ENCODE measurements around the gene TFEB.
A peak's percentile ranks its signal among the peaks of the same experiment; 100 is the strongest.

TFEB gene

DNA sequence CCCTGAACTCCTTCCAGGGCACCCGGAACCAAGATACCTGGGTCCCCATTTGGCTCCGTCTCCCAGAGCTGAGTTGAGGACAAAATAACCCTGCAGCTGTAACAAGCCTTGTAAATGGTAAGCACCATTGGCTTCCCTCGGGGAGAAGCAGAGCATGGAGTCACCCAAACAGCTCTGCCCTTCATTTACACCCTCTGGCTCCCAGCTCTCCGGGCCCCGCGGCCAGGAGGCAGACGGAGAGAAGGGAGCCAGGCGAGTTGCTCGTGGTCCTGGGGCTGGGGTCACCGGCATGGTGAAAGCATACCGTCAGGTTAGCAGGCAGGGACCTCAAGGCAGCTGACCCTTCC is 2.1 kb downstream of the TFEB start:
- Histone ChIP-seq H3K36me3 (ENCODE audit: insufficient read depth, low read length) (no peaks in the 10 kb centered on the region), H3K4me1 (ENCODE audit: control insufficient read depth, insufficient read depth, low read length) (peaks cover 25% of the 10 kb centered on the region), H3K27me3 (ENCODE audit: control insufficient read depth, insufficient read depth, low read length) (peaks cover 4% of the 10 kb centered on the region), H3K9ac (ENCODE audit: low read depth, low read length) (no peak overlapping the region), H3K4me3 (ENCODE audit: low read length) (peak overlapping the region; percentile 74), H3K9me3 (replicated peaks; ENCODE audit: low read length) (no peaks in the 10 kb centered on the region), H3K4me2 (ENCODE audit: low read length) (peak overlapping the region; percentile 90)

DNA sequence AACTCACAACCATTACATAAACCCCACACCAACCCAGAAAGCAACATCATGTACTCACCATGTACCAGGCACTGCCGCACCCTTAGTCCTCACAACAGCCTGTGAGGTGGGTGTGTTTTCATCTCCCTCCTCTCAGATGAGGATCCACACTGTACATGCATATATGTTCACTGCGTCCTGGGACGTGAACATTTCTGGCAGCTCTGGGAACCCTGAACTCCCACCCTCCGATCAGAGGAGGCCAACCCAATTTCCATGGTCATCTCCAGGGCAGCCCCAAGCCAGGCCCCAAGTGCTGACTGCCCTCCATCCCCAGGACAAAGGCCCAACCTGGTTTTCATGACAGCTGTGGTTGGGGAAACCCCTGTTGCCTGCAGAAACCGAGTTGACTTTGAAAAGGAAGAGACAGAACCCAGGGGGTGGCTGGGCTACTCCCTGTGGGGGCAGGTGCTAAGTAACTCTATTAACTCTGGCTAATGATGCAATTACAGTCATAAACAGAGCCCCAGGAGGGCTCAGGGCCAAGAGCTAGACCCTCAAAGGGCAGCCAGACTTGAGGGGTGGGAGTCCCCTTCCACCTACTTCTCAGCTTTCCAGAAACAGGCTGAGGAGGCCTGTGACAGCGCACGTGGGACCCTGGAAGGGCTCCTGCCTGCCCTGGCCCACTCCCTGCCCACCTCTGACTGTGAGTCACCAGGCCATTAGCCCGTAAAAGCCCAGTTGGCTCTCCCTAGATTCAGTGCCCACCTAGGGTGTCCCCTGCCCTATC is 2.6 kb downstream of the TFEB start:
- H3K4me1 ChIP-seq (ENCODE audit: control insufficient read depth, insufficient read depth, low read length): peaks cover 25% of the 10 kb centered on the region
- no peak overlapping the region for H3K9ac ChIP-seq (ENCODE audit: low read depth, low read length)
- H3K4me3 ChIP-seq (ENCODE audit: low read length): peak overlapping the region; percentile 74
- H3K36me3 ChIP-seq (ENCODE audit: insufficient read depth, low read length): no peaks in the 10 kb centered on the region
- peaks cover 4% of the 10 kb centered on the region for H3K27me3 ChIP-seq (ENCODE audit: control insufficient read depth, insufficient read depth, low read length)
- H3K9me3 ChIP-seq (replicated peaks; ENCODE audit: low read length): no peaks in the 10 kb centered on the region
- H3K4me2 ChIP-seq (ENCODE audit: low read length): peak overlapping the region; percentile 90

DNA sequence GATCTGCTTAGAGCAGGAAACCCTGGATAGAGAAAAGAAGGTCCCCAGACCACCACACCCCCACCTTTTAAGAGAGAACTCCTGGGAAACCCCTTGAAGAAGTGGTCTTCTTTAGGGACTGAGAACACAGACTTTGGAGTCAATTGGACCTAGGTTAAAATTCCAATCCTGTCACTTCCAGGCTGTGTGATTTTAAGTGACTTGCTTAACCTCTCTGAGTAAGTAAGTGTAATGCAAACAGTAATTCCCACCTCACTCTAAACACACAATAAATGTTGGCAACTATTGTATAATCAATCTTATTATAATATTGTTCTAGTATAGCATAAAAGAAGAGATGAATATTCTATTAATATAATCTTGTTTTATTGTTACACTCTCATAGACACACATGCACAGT is 3.3 kb downstream of the TFEB start:
- no peaks in the 10 kb centered on the region for H3K9me3 ChIP-seq (replicated peaks; ENCODE audit: low read length)
- peaks cover 4% of the 10 kb centered on the region for H3K27me3 ChIP-seq (ENCODE audit: control insufficient read depth, insufficient read depth, low read length)
- H3K4me2 ChIP-seq (ENCODE audit: low read length): no peak overlapping the region
- H3K9ac ChIP-seq (ENCODE audit: low read depth, low read length): no peak overlapping the region
- no peaks in the 10 kb centered on the region for H3K36me3 ChIP-seq (ENCODE audit: insufficient read depth, low read length)
- H3K4me1 ChIP-seq (ENCODE audit: control insufficient read depth, insufficient read depth, low read length): peaks cover 25% of the 10 kb centered on the region
- no peak overlapping the region for H3K4me3 ChIP-seq (ENCODE audit: low read length)

DNA sequence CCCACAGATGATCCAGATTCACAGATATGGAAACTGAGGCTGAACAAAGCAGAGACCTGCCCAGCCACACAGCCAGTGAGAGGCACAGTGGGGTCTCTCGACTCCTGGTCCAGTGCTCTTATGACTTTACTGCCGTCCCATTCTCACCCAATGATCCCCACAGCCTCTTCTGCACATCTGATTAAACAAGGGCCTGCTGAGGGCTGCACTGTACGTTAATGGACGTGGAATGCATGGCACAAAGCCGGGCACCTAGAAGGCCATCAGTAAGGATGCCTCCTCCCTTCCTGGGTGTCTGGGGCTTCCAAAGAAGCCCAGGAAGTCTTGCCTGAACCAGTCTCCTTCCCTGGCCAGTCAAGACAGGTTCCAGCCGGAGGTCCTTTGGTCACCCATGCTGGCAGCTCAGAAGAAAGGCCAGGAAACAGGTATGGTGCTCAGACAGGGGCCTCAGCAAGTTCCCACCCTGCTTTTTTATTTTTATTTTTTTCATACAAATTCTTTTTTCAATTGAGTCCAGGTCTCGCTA is 3.8 kb downstream of the TFEB start:
- no peak overlapping the region for H3K4me3 ChIP-seq (ENCODE audit: low read length)
- no peaks in the 10 kb centered on the region for H3K36me3 ChIP-seq (ENCODE audit: insufficient read depth, low read length)
- H3K9me3 ChIP-seq (replicated peaks; ENCODE audit: low read length): no peaks in the 10 kb centered on the region
- no peak overlapping the region for H3K4me2 ChIP-seq (ENCODE audit: low read length)
- H3K9ac ChIP-seq (ENCODE audit: low read depth, low read length): no peak overlapping the region
- peaks cover 25% of the 10 kb centered on the region for H3K4me1 ChIP-seq (ENCODE audit: control insufficient read depth, insufficient read depth, low read length)
- peaks cover 2% of the 10 kb centered on the region for H3K27me3 ChIP-seq (ENCODE audit: control insufficient read depth, insufficient read depth, low read length)

DNA sequence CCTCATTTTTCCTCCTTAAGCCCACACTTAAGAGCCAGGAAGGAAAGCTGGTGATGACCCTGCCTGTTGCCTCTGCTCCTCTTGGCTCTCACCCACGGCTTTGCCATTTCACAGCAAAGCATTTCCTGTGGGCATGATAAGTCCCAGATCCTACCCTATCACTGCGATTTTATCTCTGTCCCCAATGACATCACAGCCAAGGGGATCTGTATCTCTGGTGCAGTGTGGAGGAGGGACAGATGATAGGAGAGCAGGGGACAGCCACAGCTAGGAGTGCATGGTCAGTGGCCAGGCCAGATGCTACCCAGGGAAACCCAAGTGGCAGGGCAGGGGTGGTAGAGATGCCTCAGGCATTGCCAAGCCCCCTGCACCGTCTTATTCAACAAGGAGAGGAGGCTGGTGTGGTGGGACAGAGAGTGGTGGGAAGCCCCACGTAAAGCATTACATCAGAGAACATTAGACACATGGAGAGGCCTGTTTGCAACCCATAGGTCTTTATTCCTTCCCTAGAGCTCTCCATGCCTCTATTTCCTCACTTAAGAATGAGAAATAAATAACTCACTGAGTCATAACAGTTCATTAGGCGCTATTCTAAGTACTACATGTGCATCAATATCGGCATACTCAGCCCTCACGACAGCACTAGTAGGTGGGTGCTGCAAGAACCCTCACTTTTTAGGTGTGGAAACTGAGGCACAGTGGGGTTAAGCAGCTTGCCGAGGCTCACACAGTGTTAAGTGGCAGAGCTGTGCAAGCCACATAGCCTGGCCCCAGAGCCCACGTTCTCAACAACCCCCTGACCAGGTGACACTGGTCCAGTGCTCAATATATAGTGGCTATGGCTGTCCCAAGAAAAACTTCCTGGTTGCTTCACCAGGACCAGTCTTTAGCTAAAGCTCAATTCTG is 4.6 kb downstream of the TFEB start:
- no peak overlapping the region for H3K4me3 ChIP-seq (ENCODE audit: low read length)
- peak overlapping the region; percentile 30 for H3K4me2 ChIP-seq (ENCODE audit: low read length)
- H3K4me1 ChIP-seq (ENCODE audit: control insufficient read depth, insufficient read depth, low read length): peaks cover 25% of the 10 kb centered on the region
- no peaks in the 10 kb centered on the region for H3K9me3 ChIP-seq (replicated peaks; ENCODE audit: low read length)
- H3K9ac ChIP-seq (ENCODE audit: low read depth, low read length): no peak overlapping the region
- no peaks in the 10 kb centered on the region for H3K27me3 ChIP-seq (ENCODE audit: control insufficient read depth, insufficient read depth, low read length)
- no peaks in the 10 kb centered on the region for H3K36me3 ChIP-seq (ENCODE audit: insufficient read depth, low read length)

DNA sequence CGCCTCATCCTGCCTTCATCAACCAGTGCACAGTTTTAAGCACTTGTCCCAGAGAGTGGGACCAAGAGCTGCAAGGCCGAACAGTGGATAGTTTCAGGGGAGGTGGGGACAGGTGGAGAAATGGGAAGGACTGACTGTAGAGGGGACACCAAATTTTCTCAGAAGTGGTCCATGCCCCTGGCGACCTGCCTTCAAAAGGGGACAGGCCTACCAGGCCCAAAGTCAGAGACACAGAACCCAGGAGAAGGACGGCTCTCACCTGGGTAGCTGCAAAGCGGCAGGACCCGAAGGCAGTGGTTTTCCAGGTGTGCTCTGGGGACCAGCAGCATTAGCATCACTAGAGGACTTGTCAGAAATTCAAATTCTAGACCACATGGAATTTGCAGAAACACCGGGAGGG is 5.8 kb downstream of the TFEB start:
- H3K4me1 ChIP-seq (ENCODE audit: control insufficient read depth, insufficient read depth, low read length): peaks cover 25% of the 10 kb centered on the region
- H3K9ac ChIP-seq (ENCODE audit: low read depth, low read length): no peak overlapping the region
- H3K4me3 ChIP-seq (ENCODE audit: low read length): no peak overlapping the region
- H3K36me3 ChIP-seq (ENCODE audit: insufficient read depth, low read length): no peaks in the 10 kb centered on the region
- H3K4me2 ChIP-seq (ENCODE audit: low read length): no peak overlapping the region
- no peaks in the 10 kb centered on the region for H3K27me3 ChIP-seq (ENCODE audit: control insufficient read depth, insufficient read depth, low read length)
- no peaks in the 10 kb centered on the region for H3K9me3 ChIP-seq (replicated peaks; ENCODE audit: low read length)

DNA sequence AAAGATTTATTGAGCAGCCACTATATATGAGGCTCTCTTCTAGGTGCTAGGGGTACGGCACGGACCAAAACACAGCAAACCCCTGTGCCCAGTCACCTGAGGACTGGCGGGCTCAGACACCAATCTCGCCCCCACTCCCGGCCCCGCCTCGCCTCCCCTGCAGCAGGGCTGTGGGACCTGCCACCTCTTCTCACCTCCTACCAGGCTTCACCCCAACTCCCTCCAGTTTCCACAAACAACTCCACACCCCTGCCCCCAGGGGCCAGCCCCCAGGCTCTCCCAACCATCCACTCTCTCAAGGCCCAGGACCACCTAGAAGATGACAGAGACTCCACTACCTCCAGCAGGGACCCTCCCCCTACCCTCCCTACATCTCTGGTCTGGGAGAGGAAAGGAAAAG is 6.5 kb downstream of the TFEB start:
- H3K9me3 ChIP-seq (replicated peaks; ENCODE audit: low read length): no peaks in the 10 kb centered on the region
- no peaks in the 10 kb centered on the region for H3K27me3 ChIP-seq (ENCODE audit: control insufficient read depth, insufficient read depth, low read length)
- H3K36me3 ChIP-seq (ENCODE audit: insufficient read depth, low read length): no peaks in the 10 kb centered on the region
- peaks cover 26% of the 10 kb centered on the region for H3K4me1 ChIP-seq (ENCODE audit: control insufficient read depth, insufficient read depth, low read length)
- H3K4me3 ChIP-seq (ENCODE audit: low read length): no peak overlapping the region
- no peak overlapping the region for H3K4me2 ChIP-seq (ENCODE audit: low read length)
- H3K9ac ChIP-seq (ENCODE audit: low read depth, low read length): no peak overlapping the region

DNA sequence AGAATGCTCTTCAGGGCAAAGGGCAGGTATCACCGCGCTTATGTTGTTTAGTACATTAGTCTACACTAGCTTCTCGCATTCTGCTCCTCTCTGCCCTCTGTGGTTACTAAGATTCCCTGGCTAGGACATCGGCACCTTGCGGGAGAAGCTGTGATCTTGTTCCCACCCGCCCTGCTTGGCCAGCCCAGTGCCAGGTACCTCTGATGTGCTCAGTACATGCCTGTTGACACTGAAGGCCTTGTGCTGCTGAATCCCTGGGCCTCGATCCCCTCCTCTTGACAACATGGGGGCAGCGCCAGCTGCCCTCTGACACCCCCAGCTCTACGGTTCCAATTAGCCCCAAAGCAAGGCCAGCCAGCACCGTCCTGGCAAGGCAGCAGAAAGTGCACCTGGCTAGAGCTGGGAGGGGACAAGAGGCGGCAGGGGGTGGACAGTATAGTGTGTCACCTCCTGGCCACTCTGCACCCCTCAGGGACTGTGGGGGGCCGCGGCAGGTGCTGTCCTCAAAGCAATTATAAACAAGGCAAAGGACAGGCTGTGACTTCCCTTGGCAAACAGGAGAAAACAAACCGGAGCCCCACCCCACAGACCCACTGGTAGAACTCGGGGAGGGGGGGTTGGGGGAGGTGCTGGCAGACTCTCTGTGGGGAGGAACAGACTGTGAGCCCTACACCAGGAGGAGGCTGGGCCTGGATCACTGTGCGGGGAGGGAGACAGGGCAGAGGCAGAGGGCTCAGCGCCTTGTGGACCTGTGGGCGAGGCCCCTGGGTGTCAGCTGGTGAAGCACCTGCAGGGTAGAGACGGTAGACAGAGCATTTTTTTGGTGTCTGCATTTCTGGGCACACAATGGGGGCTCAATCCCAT is 7.1 kb downstream of the TFEB start:
- Histone ChIP-seq H3K4me3 (ENCODE audit: low read length) (no peak overlapping the region), H3K4me2 (ENCODE audit: low read length) (no peak overlapping the region), H3K9me3 (replicated peaks; ENCODE audit: low read length) (no peaks in the 10 kb centered on the region), H3K4me1 (ENCODE audit: control insufficient read depth, insufficient read depth, low read length) (peaks cover 26% of the 10 kb centered on the region), H3K27me3 (ENCODE audit: control insufficient read depth, insufficient read depth, low read length) (no peaks in the 10 kb centered on the region), H3K9ac (ENCODE audit: low read depth, low read length) (no peak overlapping the region), H3K36me3 (ENCODE audit: insufficient read depth, low read length) (no peaks in the 10 kb centered on the region)

DNA sequence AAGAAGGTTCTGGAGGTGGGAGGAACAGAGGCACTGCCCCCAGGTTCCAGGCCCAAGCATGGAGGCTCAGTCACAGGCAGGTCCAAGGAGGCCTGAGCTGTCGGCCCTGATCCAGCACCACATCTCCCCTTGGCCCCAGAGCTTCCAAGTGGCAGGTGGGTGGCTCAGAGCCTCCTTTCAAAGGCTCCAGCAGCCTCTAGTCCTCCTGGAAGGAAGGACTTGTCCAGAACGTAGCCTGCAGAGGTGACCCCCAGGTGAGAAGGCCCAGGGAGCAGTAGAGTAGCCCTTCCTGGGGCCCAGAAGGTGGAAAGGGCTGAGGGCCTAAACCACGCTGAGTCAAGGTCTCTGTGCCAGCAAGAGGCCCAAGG is 7.7 kb downstream of the TFEB start:
- Histone ChIP-seq H3K9ac (ENCODE audit: low read depth, low read length) (no peak overlapping the region), H3K4me1 (ENCODE audit: control insufficient read depth, insufficient read depth, low read length) (peaks cover 25% of the 10 kb centered on the region)

DNA sequence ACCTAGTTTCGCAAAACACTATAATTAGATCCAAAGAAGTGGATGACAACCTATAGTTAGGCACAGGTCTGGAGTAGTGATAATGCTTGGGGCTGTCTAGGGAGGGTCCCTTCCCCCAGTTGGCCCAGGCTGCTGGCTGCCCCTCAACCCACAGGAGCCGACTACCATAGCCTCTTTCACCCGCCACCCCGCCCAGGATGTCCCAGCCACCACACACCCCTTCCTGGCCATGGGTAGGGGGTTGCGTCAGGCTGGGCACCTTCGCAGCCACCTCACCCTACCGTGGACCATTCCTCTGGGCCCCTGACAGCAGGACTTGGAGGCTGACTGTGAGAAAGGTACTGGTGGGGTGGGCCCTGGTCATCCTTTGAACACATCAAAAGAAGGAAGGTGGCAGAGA is 8.5 kb downstream of the TFEB start:
- no peak overlapping the region for H3K4me3 ChIP-seq (ENCODE audit: low read length)
- peaks cover 22% of the 10 kb centered on the region for H3K4me1 ChIP-seq (ENCODE audit: control insufficient read depth, insufficient read depth, low read length)
- H3K36me3 ChIP-seq (ENCODE audit: insufficient read depth, low read length): no peaks in the 10 kb centered on the region
- H3K9me3 ChIP-seq (replicated peaks; ENCODE audit: low read length): no peaks in the 10 kb centered on the region
- no peaks in the 10 kb centered on the region for H3K27me3 ChIP-seq (ENCODE audit: control insufficient read depth, insufficient read depth, low read length)
- H3K4me2 ChIP-seq (ENCODE audit: low read length): no peak overlapping the region
- no peak overlapping the region for H3K9ac ChIP-seq (ENCODE audit: low read depth, low read length)

More for the DNA sequence above, 7.7 kb downstream of the TFEB start:
- H3K4me3 ChIP-seq (ENCODE audit: low read length): no peak overlapping the region
- H3K27me3 ChIP-seq (ENCODE audit: control insufficient read depth, insufficient read depth, low read length): no peaks in the 10 kb centered on the region
- no peak overlapping the region for H3K4me2 ChIP-seq (ENCODE audit: low read length)
- no peaks in the 10 kb centered on the region for H3K9me3 ChIP-seq (replicated peaks; ENCODE audit: low read length)
- H3K36me3 ChIP-seq (ENCODE audit: insufficient read depth, low read length): no peaks in the 10 kb centered on the region
